ENCODE results near the gene CRIP1. TPM values are rescaled to one million over a fixed set of nuclear protein-coding genes. Genes with fewer than 3 reads are reported as not detected.
A peak's percentile ranks its signal among the peaks of the same experiment; 100 is the strongest.

CRIP1 gene
- total and polyA plus RNA-seq, 2 donors (not counting 1 experiment from before 2014, with no cell fraction given), result 210 to 563 TPM

- H3K4me3 Mint-ChIP-seq, result peak overlapping the region; percentile 13
- POLR2A ChIA-PET, result no interaction called here
- Histone ChIP-seq H3K27me3 (replicated peaks in 1 of 4; ENCODE audit: control extremely low read depth in 1 of 4, control insufficient read depth in 3 of 4, insufficient read depth in 4 of 4, low read length in 3 of 4) (no peaks in the 10 kb centered on the region), H3K9ac (ENCODE audit: low read length) (no peak overlapping the region), H3K27ac (ENCODE audit: low read length in 2 of 2) (no peak overlapping the region), H3K4me1 (ENCODE audit: control insufficient read depth in 2 of 2, insufficient read depth in 2 of 2, low read length in 2 of 2) (peaks cover 10 to 21% of the 10 kb centered on the region in 2 donors), H3K4me2 (replicated peaks; ENCODE audit: low read depth, low read length, poor library complexity, severe bottlenecking) (no peak overlapping the region), H3K36me3 (replicated peaks in 1 of 2; ENCODE audit: control extremely low read depth in 1 of 2, control insufficient read depth in 1 of 2, extremely low read depth in 1 of 2, insufficient read depth in 2 of 2, low read length in 1 of 2) (peaks cover 0 to 3% of the 10 kb centered on the region in 2 experiments), H2AFZ (ENCODE audit: insufficient read depth, low read depth, low read length, poor library complexity, severe bottlenecking) (no peak overlapping the region), H4K20me1 (ENCODE audit: control insufficient read depth, insufficient read depth, low read length, poor library complexity, severe bottlenecking) (peaks cover 13% of the 10 kb centered on the region), H3K9me3 (ENCODE audit: control extremely low read depth in 1 of 3, control insufficient read depth in 2 of 3, insufficient read depth in 1 of 3, low read length in 2 of 3) (no peaks in the 10 kb centered on the region), H3K79me2 (ENCODE audit: control insufficient read depth, insufficient read depth, low read length) (peaks cover 2% of the 10 kb centered on the region), H3K4me3 (ENCODE audit: control extremely low read depth in 1 of 5, extremely low read depth in 1 of 5, insufficient read depth in 1 of 5, low read depth in 2 of 5, low read length in 4 of 5) (no peak overlapping the region)
- peaks cover 14% of the 10 kb centered on the region for H3K4me1 Mint-ChIP-seq
- DNase-seq (peak; percentile 39), ATAC-seq (ENCODE audit: low read depth) (no peak)
- H3K9me3 Mint-ChIP-seq (ENCODE audit: insufficient read depth), result no peaks in the 10 kb centered on the region
- no peaks in the 10 kb centered on the region for H3K27me3 Mint-ChIP-seq
- TF ChIP-seq EZH2 (IDR thresholded peaks at IDR 0.05; ENCODE audit: borderline replicate concordance, insufficient read depth, low read depth, low read length, poor library complexity, severe bottlenecking), result no peak
- CTCF ChIA-PET, result no interaction called here
- WGBS (ENCODE audit: insufficient coverage), result over 99% methylated on average over 9 of the region's 16 CpGs
- H3K27ac Mint-ChIP-seq, result no peak overlapping the region
- intact Hi-C loops (cut with micrococcal nuclease), result loop anchor here (5.0 kb wide), 2 partner anchors 292 to 402 kb away; no protein-coding TSS in a partner anchor
These were observed 7.4 kb downstream of the CRIP1 start for GRCh38 chr14:105493921-105494605.

- POLR2A ChIA-PET, result no interaction called here
- no peaks in the 10 kb centered on the region for H3K27me3 Mint-ChIP-seq
- ATAC-seq (ENCODE audit: low read depth), result no peak
These were observed 7.9 kb downstream of the CRIP1 start for GRCh38 chr14:105494606-105494929.

More at GRCh38 chr14:105494606-105494929, 7.9 kb downstream of the CRIP1 start:
- no peak overlapping the region for H3K9ac ChIP-seq (ENCODE audit: low read length)
- no peaks in the 10 kb centered on the region for H3K27me3 ChIP-seq (replicated peaks in 1 of 4; ENCODE audit: control extremely low read depth in 1 of 4, control insufficient read depth in 3 of 4, insufficient read depth in 4 of 4, low read length in 3 of 4)
- Mint-ChIP-seq H3K9me3 (ENCODE audit: insufficient read depth) (no peaks in the 10 kb centered on the region), H3K4me1 (peaks cover 9% of the 10 kb centered on the region), H3K27ac (no peak overlapping the region), H3K4me3 (no peak overlapping the region)
- no peaks in the 10 kb centered on the region for H3K9me3 ChIP-seq (ENCODE audit: control extremely low read depth in 1 of 3, control insufficient read depth in 2 of 3, insufficient read depth in 1 of 3, low read length in 2 of 3)
- no peak for DNase-seq
- no peak overlapping the region for H3K4me3 ChIP-seq (ENCODE audit: control extremely low read depth in 1 of 5, extremely low read depth in 1 of 5, insufficient read depth in 1 of 5, low read depth in 2 of 5, low read length in 4 of 5)
- no peak overlapping the region for H3K4me2 ChIP-seq (replicated peaks; ENCODE audit: low read depth, low read length, poor library complexity, severe bottlenecking)
- no peak overlapping the region for H3K27ac ChIP-seq (ENCODE audit: low read length in 2 of 2)
- no peak for TF ChIP-seq EZH2 (IDR thresholded peaks at IDR 0.05; ENCODE audit: borderline replicate concordance, insufficient read depth, low read depth, low read length, poor library complexity, severe bottlenecking)
- no peak for TF ChIP-seq CTCF (IDR thresholded peaks at IDR 0.05)
- CTCF ChIA-PET, result no interaction called here
- 100% methylated on average over 2 of the region's 6 CpGs for WGBS (ENCODE audit: insufficient coverage)
- intact Hi-C loops (cut with micrococcal nuclease), result loop anchor here (5.0 kb wide), 2 partner anchors 292 to 402 kb away; no protein-coding TSS in a partner anchor
- H3K36me3 ChIP-seq (replicated peaks in 1 of 2; ENCODE audit: control extremely low read depth in 1 of 2, control insufficient read depth in 1 of 2, extremely low read depth in 1 of 2, insufficient read depth in 2 of 2, low read length in 1 of 2), result peaks cover 0 to 3% of the 10 kb centered on the region in 2 experiments
- peaks cover 5 to 16% of the 10 kb centered on the region in 2 donors for H3K4me1 ChIP-seq (ENCODE audit: control insufficient read depth in 2 of 2, insufficient read depth in 2 of 2, low read length in 2 of 2)
- H2AFZ ChIP-seq (ENCODE audit: insufficient read depth, low read depth, low read length, poor library complexity, severe bottlenecking), result no peak overlapping the region
- H4K20me1 ChIP-seq (ENCODE audit: control insufficient read depth, insufficient read depth, low read length, poor library complexity, severe bottlenecking), result peaks cover 8% of the 10 kb centered on the region
- peaks cover 2% of the 10 kb centered on the region for H3K79me2 ChIP-seq (ENCODE audit: control insufficient read depth, insufficient read depth, low read length)
